IPS-18c (cell line): ENCODE measurements around the gene RIMBP2.
"Not testable (repeated sequence)": the region's sequence is repeated elsewhere in the genome, so short reads cannot be mapped to it uniquely, and the experiment has no call there.

ENCODE experiments used
- H3K4me3 ChIP-seq: 2 replicates; pipeline ENCODE4 v1.7.0; 2013; ENCODE audit warnings: low read depth, mild to moderate bottlenecking, low read length, moderate library complexity; ENCODE audit not compliant: insufficient read depth
- H3K9me3 ChIP-seq: one replicate; pipeline ENCODE4 v1.6.1; 2013; ENCODE audit warnings: mild to moderate bottlenecking, low read length, moderate library complexity; ENCODE audit not compliant: control insufficient read depth, insufficient read depth

RIMBP2 gene

GRCh38 chr12:130588696-130589539 lies 127.2 kb downstream of the RIMBP2 start:
- Histone ChIP-seq H3K4me3 (no peak overlapping the region), H3K9me3 (no peaks in the 10 kb centered on the region)

GRCh38 chr12:130587966-130588365 lies 128.1 kb downstream of the RIMBP2 start:
- no peak overlapping the region for H3K4me3 ChIP-seq
- H3K9me3 ChIP-seq: no peaks in the 10 kb centered on the region

- not testable (repeated sequence) for H3K4me3 ChIP-seq, H3K9me3 ChIP-seq
Measured at GRCh38 chr12:130584475-130584874, 131.6 kb downstream of the RIMBP2 start.

DNA sequence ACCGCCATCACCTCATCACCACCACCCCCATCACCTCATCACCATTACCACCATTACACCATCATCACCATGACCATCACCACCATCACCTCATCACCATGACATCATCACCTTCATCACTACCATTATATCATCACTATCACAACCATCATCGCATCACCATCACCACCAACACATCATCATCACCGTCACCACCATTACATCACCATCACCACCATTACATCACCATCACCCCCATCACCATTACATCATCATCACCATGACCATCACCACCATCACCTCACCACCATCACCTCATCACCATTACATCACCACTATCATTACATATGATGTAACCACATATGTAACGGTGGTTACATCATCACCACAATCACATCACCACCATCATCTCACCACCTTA lies 132.3 kb downstream of the RIMBP2 start:
- Histone ChIP-seq H3K9me3 (no peaks in the 10 kb centered on the region), H3K4me3 (no peak overlapping the region)

- Histone ChIP-seq H3K9me3 (no peaks in the 10 kb centered on the region), H3K4me3 (no peak overlapping the region)
Measured at GRCh38 chr12:130583317-130583716, 132.8 kb downstream of the RIMBP2 start.

GRCh38 chr12:130582286-130582685 lies 133.8 kb downstream of the RIMBP2 start:
- no peaks in the 10 kb centered on the region for H3K9me3 ChIP-seq
- H3K4me3 ChIP-seq: no peak overlapping the region

- Histone ChIP-seq H3K9me3 (no peaks in the 10 kb centered on the region), H3K4me3 (no peak overlapping the region)
Measured at GRCh38 chr12:130581782-130582181, 134.3 kb downstream of the RIMBP2 start.

DNA sequence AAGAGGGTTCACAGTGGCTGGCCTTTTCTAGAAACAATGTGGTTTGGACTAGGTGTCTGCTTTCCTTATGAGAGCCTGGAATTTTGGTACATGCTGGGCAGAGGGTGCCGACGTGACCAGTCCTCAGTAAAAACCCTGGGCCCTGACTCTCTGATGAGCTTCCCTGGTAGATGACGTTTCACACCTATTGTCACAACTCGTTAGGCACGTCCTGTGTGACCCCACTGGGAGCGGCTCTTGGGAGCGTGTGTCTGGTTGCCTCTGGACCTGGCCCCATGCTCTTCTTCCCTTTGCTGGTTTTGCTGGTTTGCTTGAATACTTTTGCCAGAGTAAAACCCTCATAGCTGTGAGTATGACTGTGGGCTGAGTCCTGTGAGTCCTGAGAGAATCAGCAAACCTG lies 136.9 kb downstream of the RIMBP2 start:
- Histone ChIP-seq H3K4me3 (no peak overlapping the region), H3K9me3 (no peaks in the 10 kb centered on the region)

DNA sequence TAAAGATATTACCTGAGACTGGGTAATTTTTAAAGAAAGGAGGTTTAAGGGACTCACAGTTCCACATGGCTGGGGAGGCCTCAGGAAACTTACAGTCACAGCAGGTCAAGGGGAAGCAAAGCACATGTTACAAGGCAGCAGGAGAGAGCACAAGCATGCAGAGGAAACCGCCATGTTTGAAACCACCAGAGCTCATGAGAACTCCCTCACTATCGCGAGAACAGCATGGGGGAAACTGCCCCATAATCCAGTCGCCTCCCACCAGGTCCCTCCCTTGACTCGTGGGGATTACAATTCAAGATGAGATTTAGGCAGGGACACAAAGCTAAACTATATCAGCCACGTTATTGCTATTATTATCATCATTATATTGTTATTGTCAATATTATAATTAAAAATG lies 138.7 kb downstream of the RIMBP2 start:
- Histone ChIP-seq H3K9me3 (no peaks in the 10 kb centered on the region), H3K4me3 (no peak overlapping the region)

DNA sequence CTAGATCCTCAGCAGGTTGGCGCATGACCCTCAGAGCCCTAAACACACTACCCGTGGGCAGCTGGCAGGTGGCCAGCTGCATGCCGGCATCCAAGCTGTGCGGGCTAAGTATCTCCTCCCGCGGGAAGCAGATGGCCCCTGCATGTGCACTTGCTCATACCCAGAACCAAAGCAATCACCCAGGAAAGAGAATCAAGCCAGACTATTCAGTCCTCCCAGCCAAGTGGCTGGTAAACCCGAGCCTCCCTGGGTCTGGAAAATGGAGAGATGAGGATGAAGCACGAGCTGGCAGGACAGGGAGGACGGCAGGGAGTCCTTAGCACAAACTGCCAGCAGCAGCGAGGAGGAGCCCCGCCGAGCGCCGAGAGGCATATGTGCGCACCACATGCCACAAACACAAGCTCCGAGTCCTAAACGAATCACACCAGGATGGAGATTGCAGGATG lies 139.7 kb downstream of the RIMBP2 start:
- H3K4me3 ChIP-seq: no peak overlapping the region
- no peaks in the 10 kb centered on the region for H3K9me3 ChIP-seq

- Histone ChIP-seq H3K9me3 (no peaks in the 10 kb centered on the region), H3K4me3 (no peak overlapping the region)
Measured at GRCh38 chr12:130574402-130574801, 141.7 kb downstream of the RIMBP2 start.

DNA sequence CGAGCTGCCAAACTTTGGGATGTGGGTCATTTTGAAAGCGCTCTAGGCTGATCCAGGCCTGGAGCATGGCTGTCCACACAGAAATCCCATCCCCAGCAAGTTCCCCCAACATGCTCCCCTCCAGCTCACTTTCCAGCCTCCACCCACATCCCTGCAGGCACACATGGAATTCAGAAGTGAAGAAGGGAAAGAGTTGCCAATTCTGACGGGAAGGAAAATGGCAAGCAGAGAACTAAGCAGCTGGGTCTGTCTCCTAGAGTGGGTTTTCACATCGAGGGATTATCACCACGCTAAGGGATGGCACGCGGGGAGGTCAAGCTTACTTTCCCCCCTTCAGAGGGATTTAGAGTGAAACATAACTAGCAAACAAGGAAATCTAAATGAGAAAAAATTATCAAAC lies 142.3 kb downstream of the RIMBP2 start:
- Histone ChIP-seq H3K4me3 (no peak overlapping the region), H3K9me3 (no peaks in the 10 kb centered on the region)

DNA sequence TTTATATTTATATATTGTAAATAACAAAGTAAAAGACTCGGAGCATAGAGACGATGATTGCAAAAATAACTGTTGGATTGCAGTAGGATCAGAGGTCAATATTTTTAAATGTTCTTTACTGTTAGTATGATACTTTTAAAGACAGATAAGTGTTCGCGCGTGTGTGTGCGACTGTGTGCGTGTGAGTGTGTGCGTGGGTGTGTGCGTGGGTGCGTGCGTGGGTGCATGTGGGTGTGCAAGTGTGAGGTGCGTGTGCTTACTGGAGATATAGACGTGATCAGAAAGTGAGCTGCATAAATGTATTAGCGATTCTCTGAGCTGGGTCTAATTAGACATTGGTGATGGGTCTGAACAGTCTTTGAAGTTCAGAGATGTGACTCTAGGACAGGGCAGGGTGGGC lies 142.9 kb downstream of the RIMBP2 start:
- Histone ChIP-seq H3K4me3 (no peak overlapping the region), H3K9me3 (no peaks in the 10 kb centered on the region)

- Histone ChIP-seq H3K9me3 (no peaks in the 10 kb centered on the region), H3K4me3 (no peak overlapping the region)
Measured at GRCh38 chr12:130572553-130572952, 143.5 kb downstream of the RIMBP2 start.

DNA sequence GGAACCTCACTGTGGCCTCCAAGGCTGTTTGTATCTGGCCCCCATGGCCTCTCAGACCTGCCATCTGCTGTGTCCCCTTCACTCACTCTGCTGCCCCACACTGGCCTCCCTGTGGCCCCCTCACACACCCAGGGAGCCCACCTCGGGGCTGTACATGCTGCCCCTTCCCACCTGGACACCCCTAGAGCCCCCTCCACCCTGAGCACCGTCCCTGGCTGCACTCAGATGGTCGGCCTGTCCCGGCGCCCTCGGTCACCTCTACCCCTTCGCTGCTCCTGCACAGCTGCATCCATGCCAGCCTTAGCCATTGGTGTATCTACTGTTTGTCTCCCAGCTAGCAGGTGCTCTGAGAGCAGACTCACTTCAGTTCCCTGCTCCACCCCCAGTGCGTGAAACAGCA lies 144.4 kb downstream of the RIMBP2 start:
- no peak overlapping the region for H3K4me3 ChIP-seq
- no peaks in the 10 kb centered on the region for H3K9me3 ChIP-seq

DNA sequence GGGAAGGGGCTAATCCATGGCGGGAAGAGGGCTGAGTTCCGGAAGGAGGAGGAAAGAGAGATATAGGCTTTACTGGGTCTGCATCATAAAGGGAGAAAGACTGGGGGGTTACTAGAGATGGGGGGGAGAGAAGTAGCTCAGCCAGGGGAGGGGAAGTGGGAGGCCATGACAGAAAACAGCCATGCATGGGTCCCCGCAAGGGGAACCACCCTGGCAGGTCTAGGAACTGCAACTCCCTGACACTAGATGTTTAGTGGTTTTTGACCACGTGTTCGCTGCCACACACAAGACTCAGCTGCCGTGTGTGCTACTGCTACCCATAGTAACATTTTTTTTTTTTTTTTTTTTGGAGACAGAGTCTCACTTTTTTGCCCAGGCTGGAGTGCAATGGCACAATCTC lies 145.0 kb downstream of the RIMBP2 start:
- Histone ChIP-seq H3K9me3 (no peaks in the 10 kb centered on the region), H3K4me3 (no peak overlapping the region)

DNA sequence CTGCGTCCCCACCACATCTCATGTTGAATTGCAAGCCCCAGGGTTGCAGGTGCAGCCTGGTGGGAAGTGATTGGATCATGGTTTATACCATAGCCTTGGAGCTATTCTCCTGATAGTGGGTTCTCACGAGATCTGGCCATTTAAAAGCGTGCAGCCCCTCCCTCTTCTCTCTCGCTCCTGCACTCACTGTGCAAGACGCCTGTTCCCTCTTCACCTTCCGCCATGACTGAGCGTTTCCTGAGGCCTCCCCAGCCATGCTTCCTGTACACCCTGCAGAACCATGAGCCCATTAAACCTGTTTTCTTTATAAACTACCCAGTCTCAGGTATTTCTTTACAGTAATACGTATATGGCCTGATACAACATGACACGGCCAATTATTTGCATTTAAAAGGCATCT lies 146.6 kb downstream of the RIMBP2 start:
- Histone ChIP-seq H3K9me3 (no peaks in the 10 kb centered on the region), H3K4me3 (no peak overlapping the region)

DNA sequence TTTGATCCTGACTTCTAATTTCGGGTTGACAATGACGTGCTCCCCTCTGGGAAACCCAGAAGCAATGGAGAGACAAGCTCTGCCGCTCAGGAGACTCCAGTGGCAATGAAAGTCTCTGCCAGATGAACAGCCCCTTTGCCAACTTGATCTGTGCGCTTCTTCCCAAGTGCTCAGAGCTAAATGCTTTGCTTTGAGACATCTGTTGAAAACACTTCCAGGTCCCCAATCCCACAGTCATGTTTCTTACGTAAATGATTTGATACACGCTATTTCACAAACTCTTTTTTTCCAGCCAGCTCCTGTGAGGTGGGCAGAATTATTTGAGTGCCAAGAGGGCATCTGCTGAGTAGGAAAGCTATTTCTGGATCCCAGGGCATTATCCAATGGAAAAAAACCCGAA lies 147.6 kb downstream of the RIMBP2 start:
- Histone ChIP-seq H3K9me3 (no peaks in the 10 kb centered on the region), H3K4me3 (no peak overlapping the region)

DNA sequence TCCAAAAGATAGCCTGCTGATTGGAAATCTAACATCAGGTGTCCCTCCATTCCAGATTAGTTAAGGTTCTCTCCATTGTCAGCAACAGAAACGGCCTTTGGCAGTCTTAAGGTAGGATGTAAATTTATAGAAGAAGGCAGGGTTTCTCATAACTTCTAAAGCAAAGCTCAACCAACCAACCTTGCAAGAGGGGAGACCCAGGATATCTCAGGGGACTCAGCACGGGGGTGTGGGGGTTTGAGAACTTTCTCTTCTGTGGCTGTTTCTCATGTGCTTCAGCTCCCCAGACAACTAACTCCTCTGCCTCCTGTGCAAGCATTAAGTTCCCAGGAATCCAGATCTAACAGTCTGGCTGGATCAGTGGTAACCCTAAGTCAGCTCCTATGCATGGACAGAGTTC lies 148.1 kb downstream of the RIMBP2 start:
- Histone ChIP-seq H3K4me3 (no peak overlapping the region), H3K9me3 (no peaks in the 10 kb centered on the region)
